ENCODE results near the gene HSPB8. TPM values are rescaled to one million over a fixed set of nuclear protein-coding genes. Genes with fewer than 3 reads are reported as not detected.

Gene HSPB8
- total RNA-seq, 2 donors from 2014 or later, result 9.7 to 10.4 TPM

DNA sequence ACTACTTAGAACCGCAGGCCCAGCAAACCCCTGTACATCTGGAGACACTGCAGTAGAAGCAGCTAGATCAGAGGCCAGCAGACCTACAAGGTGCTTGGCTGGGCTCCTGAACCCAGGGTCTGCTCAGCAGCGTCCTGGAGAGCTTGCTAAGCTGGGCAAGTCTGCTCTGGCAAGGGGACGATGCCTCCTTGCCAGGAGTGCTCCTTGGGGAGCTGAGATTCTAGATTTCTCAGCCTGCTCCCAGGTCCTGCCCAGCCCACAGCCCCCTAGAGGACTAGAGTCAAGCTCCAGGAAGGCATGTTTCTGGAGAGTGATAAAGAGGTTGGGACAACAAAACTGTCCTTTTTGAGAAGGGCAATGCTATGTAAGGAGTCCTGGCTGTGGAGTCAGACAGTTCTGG, 60.3 kb downstream of the HSPB8 start:
- Mint-ChIP-seq H3K4me1 (peaks cover 29% of the 10 kb centered on the region), H3K27me3 (ENCODE audit: insufficient read depth) (peaks cover 5% of the 10 kb centered on the region), H3K36me3 (ENCODE audit: low read depth) (no peaks in the 10 kb centered on the region), H3K4me3 (no peak overlapping the region), H3K9me3 (no peaks in the 10 kb centered on the region), H3K27ac (no peak overlapping the region)
- Histone ChIP-seq H3K27me3 (ENCODE audit: control insufficient read depth, insufficient read depth, low read length, poor library complexity, severe bottlenecking) (no peaks in the 10 kb centered on the region), H3K4me3 (ENCODE audit: low read length) (no peak overlapping the region), H3K9ac (ENCODE audit: extremely low read depth, low read length, poor library complexity, severe bottlenecking) (no peak overlapping the region), H3K27ac (ENCODE audit: low read depth, low read length) (no peak overlapping the region), H3K4me1 (ENCODE audit: control insufficient read depth, insufficient read depth, low read length) (peaks cover 8% of the 10 kb centered on the region), H3K36me3 (ENCODE audit: control insufficient read depth, insufficient read depth, low read length) (no peaks in the 10 kb centered on the region), H3K9me3 (ENCODE audit: control insufficient read depth, low read length) (no peaks in the 10 kb centered on the region)
- TF ChIP-seq, protein P1, sequence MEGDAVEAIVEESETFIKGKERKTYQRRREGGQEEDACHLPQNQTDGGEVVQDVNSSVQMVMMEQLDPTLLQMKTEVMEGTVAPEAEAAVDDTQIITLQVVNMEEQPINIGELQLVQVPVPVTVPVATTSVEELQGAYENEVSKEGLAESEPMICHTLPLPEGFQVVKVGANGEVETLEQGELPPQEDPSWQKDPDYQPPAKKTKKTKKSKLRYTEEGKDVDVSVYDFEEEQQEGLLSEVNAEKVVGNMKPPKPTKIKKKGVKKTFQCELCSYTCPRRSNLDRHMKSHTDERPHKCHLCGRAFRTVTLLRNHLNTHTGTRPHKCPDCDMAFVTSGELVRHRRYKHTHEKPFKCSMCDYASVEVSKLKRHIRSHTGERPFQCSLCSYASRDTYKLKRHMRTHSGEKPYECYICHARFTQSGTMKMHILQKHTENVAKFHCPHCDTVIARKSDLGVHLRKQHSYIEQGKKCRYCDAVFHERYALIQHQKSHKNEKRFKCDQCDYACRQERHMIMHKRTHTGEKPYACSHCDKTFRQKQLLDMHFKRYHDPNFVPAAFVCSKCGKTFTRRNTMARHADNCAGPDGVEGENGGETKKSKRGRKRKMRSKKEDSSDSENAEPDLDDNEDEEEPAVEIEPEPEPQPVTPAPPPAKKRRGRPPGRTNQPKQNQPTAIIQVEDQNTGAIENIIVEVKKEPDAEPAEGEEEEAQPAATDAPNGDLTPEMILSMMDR (conservative IDR thresholded peaks at IDR 0.05), result peak; percentile 53
- DNase-seq, result no peak
- WGBS, 2 experiments (ENCODE audit: insufficient coverage in 1 of 2, insufficient read length in 1 of 2), result 89 to 94% methylated on average over 3 of the region's 3 CpGs

DNA sequence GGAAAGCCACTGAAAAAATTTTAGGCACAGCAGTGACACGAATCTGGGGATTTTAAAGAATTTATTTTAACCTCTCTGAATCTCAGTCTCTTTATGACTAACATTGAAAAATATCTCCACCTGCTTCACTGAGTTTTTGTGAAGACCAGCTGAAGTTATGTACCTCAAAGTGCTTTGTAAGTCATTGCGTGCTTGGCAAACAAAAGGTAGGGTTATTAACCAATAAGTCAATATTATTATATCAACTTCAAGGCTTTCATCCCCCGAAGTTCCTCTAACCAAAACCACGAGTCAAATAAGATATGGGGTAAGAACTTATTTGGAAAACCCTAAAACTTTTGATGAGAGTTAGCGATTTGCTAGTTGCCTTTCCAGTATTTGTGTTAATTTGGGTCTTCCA, 62.3 kb downstream of the HSPB8 start:
- Histone ChIP-seq H3K9me3 (ENCODE audit: control insufficient read depth, low read length) (no peaks in the 10 kb centered on the region), H3K36me3 (ENCODE audit: control insufficient read depth, insufficient read depth, low read length) (no peaks in the 10 kb centered on the region), H3K27me3 (ENCODE audit: control insufficient read depth, insufficient read depth, low read length, poor library complexity, severe bottlenecking) (no peaks in the 10 kb centered on the region), H3K9ac (ENCODE audit: extremely low read depth, low read length, poor library complexity, severe bottlenecking) (no peak overlapping the region), H3K4me3 (ENCODE audit: low read length) (no peak overlapping the region), H3K4me1 (ENCODE audit: control insufficient read depth, insufficient read depth, low read length) (peaks cover 8% of the 10 kb centered on the region), H3K27ac (ENCODE audit: low read depth, low read length) (no peak overlapping the region)
- Mint-ChIP-seq H3K36me3 (ENCODE audit: low read depth) (no peaks in the 10 kb centered on the region), H3K27ac (no peak overlapping the region), H3K9me3 (no peaks in the 10 kb centered on the region), H3K27me3 (ENCODE audit: insufficient read depth) (peaks cover 5% of the 10 kb centered on the region), H3K4me3 (no peak overlapping the region), H3K4me1 (peaks cover 24% of the 10 kb centered on the region)
- TF ChIP-seq, protein P1 (conservative IDR thresholded peaks at IDR 0.05), result no peak
- no peak for DNase-seq
- 97 to 100% methylated on average over 2 to 5 of the region's 5 CpGs for WGBS, 2 experiments (ENCODE audit: insufficient coverage in 1 of 2, insufficient read length in 1 of 2)

DNA sequence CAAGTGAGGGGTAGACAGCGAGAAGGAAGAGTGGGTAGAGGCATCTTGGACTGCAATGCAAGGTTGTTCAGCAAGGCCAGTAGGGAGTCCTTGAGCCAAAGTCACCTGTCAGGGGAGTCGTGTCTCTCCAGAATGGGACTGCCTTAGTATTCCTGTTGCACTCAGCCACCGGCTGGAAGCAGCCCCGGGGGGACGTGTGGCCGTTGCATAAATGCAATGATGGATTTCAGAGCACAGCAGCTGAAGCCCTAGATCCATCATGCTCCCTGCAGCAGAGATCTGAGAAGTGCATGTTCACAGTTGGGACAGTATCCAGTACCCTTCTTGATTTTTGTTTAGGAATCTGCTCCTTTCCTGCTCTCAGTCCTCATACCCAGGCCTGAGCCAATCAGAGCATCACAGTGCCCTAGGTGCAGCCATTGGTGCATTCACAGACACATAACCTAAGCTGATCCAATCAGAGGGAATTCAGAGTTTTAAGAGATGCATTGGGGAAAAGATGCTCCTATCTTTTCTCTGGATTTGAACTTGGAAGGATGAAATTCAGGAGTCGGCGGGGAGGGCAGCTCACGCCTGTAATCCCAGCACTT, 62.9 kb downstream of the HSPB8 start:
- H3K9ac ChIP-seq (ENCODE audit: extremely low read depth, low read length, poor library complexity, severe bottlenecking), result no peak overlapping the region
- Mint-ChIP-seq H3K36me3 (ENCODE audit: low read depth) (no peaks in the 10 kb centered on the region), H3K9me3 (no peaks in the 10 kb centered on the region), H3K27ac (no peak overlapping the region), H3K4me3 (no peak overlapping the region), H3K27me3 (ENCODE audit: insufficient read depth) (peaks cover 5% of the 10 kb centered on the region), H3K4me1 (peaks cover 18% of the 10 kb centered on the region)
- peaks cover 8% of the 10 kb centered on the region for H3K4me1 ChIP-seq (ENCODE audit: control insufficient read depth, insufficient read depth, low read length)
- 86 to 90% methylated on average over 7 to 9 of the region's 9 CpGs for WGBS, 2 experiments (ENCODE audit: insufficient coverage in 1 of 2, insufficient read length in 1 of 2)
- no peak overlapping the region for H3K27ac ChIP-seq (ENCODE audit: low read depth, low read length)
- TF ChIP-seq, protein P1 (conservative IDR thresholded peaks at IDR 0.05), result no peak
- no peaks in the 10 kb centered on the region for H3K27me3 ChIP-seq (ENCODE audit: control insufficient read depth, insufficient read depth, low read length, poor library complexity, severe bottlenecking)
- H3K36me3 ChIP-seq (ENCODE audit: control insufficient read depth, insufficient read depth, low read length), result no peaks in the 10 kb centered on the region
- DNase-seq, result no peak
- H3K9me3 ChIP-seq (ENCODE audit: control insufficient read depth, low read length), result no peaks in the 10 kb centered on the region
- H3K4me3 ChIP-seq (ENCODE audit: low read length), result no peak overlapping the region

Other genes starting within 250 kb of the HSPB8 start
- gene SRRM4, start 197.4 kb upstream of the HSPB8 start, total RNA-seq, result under 1 TPM; 0.44 to 0.71 TPM
- gene CCDC60, start 155.8 kb downstream of the HSPB8 start, total RNA-seq, result 1 to 10 TPM in 1 of 2 donors, under 1 TPM in 1; 0.73 to 1.2 TPM

All from endodermal cell (in vitro differentiated cells).